ENCODE results near the gene OXSM.

DNA sequence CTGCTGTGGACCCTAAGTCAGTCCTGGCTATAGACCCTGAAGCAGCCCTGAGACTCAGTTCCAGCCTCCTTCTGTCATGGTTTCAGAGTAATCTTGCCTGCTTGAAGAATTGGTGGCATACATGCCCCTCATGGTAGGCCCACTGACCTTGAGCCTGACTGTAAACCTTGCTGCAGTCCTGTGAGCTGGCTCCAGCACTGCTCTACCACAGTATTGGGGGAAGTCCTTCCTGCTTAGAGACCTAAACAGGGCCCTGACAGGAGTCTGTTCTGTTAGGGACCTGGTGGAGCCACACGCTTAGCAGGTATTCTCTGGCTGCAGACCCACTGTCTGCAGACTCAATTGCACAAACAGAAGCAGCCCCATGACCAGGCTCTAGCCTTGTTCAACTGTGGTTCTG lies 47.1 kb downstream of the OXSM start:
- TF ChIP-seq POLR2A (IDR thresholded peaks at IDR 0.05): no peak
- TF ChIP-seq, protein P1, sequence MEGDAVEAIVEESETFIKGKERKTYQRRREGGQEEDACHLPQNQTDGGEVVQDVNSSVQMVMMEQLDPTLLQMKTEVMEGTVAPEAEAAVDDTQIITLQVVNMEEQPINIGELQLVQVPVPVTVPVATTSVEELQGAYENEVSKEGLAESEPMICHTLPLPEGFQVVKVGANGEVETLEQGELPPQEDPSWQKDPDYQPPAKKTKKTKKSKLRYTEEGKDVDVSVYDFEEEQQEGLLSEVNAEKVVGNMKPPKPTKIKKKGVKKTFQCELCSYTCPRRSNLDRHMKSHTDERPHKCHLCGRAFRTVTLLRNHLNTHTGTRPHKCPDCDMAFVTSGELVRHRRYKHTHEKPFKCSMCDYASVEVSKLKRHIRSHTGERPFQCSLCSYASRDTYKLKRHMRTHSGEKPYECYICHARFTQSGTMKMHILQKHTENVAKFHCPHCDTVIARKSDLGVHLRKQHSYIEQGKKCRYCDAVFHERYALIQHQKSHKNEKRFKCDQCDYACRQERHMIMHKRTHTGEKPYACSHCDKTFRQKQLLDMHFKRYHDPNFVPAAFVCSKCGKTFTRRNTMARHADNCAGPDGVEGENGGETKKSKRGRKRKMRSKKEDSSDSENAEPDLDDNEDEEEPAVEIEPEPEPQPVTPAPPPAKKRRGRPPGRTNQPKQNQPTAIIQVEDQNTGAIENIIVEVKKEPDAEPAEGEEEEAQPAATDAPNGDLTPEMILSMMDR (IDR thresholded peaks at IDR 0.05): no peak

All from suprapubic skin (tissue), 3 donors.